ENCODE results near the gene NCOA4.
A peak's percentile ranks its signal among the peaks of the same experiment; 100 is the strongest.
"Not testable (repeated sequence)": the region's sequence is repeated elsewhere in the genome, so short reads cannot be mapped to it uniquely, and the experiment has no call there.

Gene NCOA4

DNA sequence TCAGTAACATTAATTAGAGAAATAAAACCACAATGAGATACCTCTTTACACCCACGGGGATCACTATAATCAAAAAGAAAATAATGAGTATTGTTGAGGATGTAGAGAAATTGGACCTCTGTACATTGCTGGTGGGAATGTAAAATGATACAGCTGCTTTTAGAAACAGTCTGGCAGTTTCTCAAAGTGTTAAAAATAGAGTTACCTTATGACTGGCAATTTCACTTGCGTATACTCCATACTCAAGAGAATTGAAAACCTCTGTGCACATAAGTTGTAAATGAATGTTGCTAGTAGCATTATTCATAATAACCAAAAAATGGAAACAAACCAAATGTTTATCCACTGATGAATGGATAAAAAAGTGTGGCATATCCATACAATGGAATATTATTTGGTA, 51.9 kb downstream of the NCOA4 start:
- DNase-seq, result not testable (repeated sequence)

DNA sequence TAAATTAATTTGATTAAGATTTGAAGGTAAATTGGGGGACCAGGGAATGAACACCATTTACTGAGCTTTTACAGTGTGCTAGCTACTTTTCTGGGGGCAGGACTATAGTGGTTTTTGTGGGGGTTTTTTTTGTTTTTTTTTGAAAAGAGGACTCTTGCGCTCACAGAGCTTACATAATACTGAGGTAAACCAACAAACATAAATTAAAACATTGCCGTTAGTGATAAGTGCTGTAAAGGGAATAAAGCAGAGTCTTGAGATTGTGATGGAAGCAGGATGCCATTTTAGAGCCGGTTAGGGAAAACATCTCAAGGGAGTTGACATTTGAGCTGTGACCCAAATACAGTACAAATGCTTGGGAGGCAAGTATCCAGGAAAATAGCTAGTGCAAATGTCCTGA, 56.4 kb downstream of the NCOA4 start:
- not testable (repeated sequence) for DNase-seq

DNA sequence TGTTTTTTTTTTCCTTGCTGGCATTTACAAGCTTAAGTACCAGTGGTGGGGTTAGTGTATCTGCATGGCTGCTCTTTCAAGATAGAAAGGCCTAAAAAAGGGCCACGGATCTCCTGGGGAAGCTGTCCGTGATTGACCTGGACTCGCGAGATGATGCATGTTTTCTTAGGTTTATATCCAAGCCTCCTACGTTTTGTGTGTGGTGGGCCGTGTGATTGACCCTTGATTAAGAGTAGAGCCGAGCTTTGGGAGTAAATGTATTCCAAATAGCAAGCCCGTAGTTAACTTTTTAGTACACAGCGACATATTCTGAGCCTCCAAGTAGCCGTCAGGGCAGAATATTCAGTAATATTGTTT, 57.6 kb downstream of the NCOA4 start:
- not testable (repeated sequence) for DNase-seq

DNA sequence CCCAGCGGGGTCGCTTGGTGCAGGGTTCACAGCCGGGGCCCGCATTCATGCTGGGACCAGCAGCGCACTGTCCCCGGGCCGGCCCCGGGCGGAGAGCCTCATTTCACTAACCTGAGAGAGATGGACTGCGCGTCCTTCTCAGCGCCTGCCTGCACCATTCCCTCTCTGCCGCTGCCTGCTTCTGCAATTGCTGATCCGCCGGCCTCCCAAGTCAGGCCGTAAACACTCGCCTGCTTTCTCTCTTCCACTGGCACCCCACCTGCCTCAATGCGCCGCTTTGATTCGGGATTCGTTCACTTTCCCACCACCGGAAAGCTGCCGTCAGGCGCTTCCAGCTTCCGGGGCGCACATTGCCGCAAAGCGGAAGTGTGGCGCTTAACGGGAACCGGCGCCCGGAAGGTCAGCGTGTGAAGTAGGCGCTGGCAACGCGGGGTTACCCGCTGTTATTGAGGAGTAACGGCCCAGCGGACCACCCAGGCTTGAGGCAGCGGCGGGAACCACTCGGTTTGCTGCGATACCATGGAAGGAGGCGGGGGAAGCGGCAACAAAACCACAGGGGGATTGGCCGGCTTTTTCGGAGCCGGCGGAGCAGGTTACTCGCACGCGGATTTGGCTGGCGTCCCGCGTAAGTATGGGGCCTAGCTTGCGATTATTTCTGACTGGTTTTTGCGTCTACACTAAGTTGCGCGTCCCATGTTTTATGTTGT, 58.2 kb downstream of the NCOA4 start, which contains the start of gene TIMM23:
Gene TIMM23 (plus strand): TSS at position 384 of the 707 bp plus-strand sequence. CDS start 136 bp downstream, at position 520.
- DNase-seq, result peak; percentile 81

DNA sequence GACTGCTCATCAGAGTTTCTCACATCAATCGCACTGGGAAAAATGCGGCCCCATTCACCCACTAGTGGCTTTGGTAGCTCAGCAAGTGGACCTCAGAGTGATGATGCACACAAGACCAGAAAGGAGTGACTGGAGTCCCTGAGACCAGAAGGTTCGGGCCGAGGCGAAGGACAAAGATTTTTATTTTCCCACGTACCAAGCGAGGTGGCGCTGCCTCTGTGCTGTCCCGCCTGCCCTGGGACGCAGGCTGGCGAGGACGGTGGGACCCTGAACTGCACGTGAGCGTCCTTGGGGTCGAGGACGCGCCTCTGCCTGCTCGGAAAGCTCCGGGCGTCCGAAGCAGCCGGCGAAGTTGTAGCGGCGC, 58.7 kb downstream of the NCOA4 start:
- not testable (repeated sequence) for DNase-seq

DNA sequence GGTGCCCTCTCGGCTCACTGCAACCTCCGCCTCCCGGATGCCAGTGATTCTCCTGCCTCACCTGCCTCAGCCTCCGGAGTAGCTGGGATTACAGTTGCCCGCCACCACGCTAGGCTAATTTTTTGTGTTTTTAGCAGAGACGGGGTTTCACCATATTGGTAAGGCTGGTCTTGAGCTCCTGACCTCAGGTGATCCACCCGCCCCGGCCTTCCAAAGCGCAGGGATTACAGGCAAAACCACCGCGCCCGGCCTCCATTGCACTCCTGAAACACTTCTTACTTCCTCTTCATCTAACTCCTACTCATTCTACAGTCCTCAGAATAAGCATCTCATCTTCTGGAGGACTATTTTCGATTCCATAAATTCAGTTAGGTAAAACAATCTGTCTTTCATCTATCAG, 59.4 kb downstream of the NCOA4 start:
- not testable (repeated sequence) for DNase-seq

DNA sequence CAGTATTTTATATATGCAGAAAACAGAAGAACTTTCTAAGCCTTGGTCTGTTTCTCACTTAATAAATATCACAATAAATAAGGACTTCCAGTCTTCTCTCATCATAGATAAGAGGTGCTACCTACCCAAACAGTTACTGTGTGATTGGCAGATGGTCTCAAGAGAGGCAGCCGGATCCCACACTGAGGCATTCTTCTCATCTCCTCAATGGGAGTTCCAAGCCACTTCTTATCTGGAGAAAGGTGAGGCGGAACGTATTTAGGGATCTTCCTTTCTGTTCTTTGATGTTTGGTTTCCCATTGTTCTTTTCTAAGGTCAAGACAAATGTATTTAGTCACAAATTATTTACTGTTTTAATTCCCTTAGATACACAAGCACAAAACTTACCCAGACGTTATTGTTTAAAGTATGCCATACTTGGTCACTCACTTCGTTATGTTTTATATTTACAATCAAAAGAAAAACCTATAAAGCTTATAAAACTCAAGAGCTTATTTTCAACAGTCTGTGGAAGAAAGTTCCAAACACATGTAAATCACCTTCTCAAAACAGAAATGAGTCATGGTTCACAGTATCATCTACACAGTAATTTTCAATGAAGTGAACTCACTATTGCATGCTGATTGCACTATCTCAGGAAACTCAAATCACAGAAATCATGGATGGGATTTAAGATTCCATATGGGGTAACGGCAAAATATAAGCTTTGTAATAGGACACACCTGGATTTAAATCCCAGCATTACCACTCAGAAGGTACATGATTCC, 67.6 kb downstream of the NCOA4 start:
- DNase-seq, result not testable (repeated sequence)

DNA sequence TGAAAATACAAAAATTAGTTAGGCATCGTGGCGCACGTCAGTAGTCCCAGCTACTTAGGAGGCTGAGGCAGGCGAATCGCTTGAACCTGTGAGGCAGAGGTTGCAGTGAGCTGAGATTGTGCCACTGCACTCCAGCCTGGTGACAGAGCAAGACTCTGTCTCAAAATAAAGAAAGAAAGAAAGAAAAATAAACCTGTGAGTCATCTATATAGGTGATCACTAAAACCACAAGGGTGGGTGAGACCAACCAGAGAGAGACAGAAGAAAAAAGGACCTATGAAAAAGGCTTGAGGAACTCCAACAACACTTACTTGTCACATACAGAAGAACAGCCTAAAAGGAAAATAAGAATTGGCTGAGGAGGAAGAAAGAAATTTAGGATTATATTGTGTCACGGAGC, 72.5 kb downstream of the NCOA4 start:
- DNase-seq, result not testable (repeated sequence)

DNA sequence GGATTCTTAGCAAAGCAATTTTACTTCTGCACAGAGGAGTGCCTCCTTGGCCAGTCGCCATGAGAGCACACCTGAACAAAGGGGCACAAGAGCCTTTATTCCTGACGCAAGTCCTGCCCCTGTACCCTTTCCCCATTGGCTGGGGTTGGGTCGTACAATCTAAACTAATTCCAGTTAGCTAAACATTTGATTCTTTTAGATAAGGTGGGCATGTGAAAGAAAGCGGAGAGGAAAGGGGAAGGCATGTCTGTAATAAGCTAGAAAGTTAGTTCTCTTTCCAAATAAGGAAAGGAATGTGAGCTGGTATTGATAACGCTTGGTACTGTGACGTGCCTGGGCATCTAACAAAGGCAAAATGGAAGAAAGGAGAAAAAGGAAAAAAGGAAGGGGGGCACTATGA, 73.8 kb downstream of the NCOA4 start:
- DNase-seq, result not testable (repeated sequence)
